KMS-11 (cell line): ENCODE measurements around the gene OR10J4.

Experiments
- H2AFZ ChIP-seq: fragments of 200-600 bp; sonication (generic); 2 replicates; pipeline ENCODE4 v1.6.1; 2016; ENCODE audit warnings: antibody characterized with exemption, mixed run types, low read depth
- H3K27ac ChIP-seq: fragments of 200-600 bp; sonication (generic); 2 replicates; pipeline ENCODE4 v1.6.1; 2016; ENCODE audit warnings: mild to moderate bottlenecking, mixed run types
- H3K27me3 ChIP-seq: fragments of 200-600 bp; sonication (generic); 2 replicates; pipeline ENCODE4 v1.6.1; 2017; ENCODE audit warnings: mild to moderate bottlenecking, low read depth, mixed run types, moderate library complexity; ENCODE audit not compliant: insufficient read depth
- H3K36me3 ChIP-seq: fragments of 200-600 bp; sonication (generic); 2 replicates; pipeline ENCODE4 v1.6.1; 2017; ENCODE audit warnings: mild to moderate bottlenecking, mixed run types; ENCODE audit not compliant: insufficient read depth
- H3K4me1 ChIP-seq: fragments of 200-600 bp; sonication (generic); 2 replicates; pipeline ENCODE4 v1.6.1; 2016; ENCODE audit warnings: mild to moderate bottlenecking, low read depth, mixed run types; ENCODE audit not compliant: poor library complexity, severe bottlenecking
- H3K4me2 ChIP-seq: fragments of 200-600 bp; sonication (generic); 2 replicates; pipeline ENCODE4 v1.7.0; 2016; ENCODE audit warnings: mild to moderate bottlenecking, mixed run types
- H3K4me3 ChIP-seq: fragments of 200-600 bp; sonication (generic); IDR thresholded peaks from 2 replicates; pipeline ENCODE4 v1.6.1; 2017; ENCODE audit warnings: low read depth, low read length, mixed read lengths; ENCODE audit not compliant: insufficient read depth
- H3K79me2 ChIP-seq: fragments of 200-600 bp; sonication (generic); 2 replicates; pipeline ENCODE4 v1.6.1; 2016; ENCODE audit warnings: low read depth, mixed run types; ENCODE audit not compliant: insufficient read depth
- H3K9ac ChIP-seq: fragments of 200-600 bp; sonication (generic); 2 replicates; pipeline ENCODE4 v1.6.1; 2016; ENCODE audit warnings: mild to moderate bottlenecking, mixed run types
- H4K20me1 ChIP-seq: fragments of 200-600 bp; sonication (generic); 2 replicates; pipeline ENCODE4 v1.6.1; 2016; ENCODE audit warnings: mild to moderate bottlenecking, mixed run types; ENCODE audit not compliant: insufficient read depth
- TF ChIP-seq, protein P1 (sequence below): fragments of 200-600 bp; sonication (generic); conservative IDR thresholded peaks from 2 replicates; pipeline ENCODE4 v1.6.1; 2017; ENCODE audit warnings: low read depth, mild to moderate bottlenecking, antibody characterized with exemption, low read length, moderate library complexity, mixed read lengths

The OR10J4 gene

DNA sequence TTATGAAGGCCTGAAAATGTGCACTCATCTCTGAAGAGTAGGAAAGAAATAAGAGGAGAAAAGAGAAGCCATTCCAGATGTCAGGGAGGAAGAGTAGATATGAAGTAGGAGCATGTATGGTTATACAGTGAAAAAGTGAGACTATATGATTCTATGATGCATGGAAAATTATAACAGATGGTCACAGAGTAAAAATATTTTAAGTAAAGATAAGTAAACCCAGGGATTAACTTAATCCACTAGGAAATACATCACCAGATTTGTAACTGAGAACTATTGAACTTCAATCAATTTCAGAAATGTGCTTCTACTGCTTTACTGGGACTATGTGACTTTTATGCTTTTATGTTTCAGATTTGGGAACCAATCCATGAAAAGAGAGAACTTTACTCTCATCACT, 7.4 kb downstream of the OR10J4 start, which contains the start of gene OR10J1:
TSS of gene OR10J1 (plus strand) at position 301 of the 400 bp plus-strand sequence. CDS start at position 371, 70 bp downstream.
- TF ChIP-seq, protein P1, sequence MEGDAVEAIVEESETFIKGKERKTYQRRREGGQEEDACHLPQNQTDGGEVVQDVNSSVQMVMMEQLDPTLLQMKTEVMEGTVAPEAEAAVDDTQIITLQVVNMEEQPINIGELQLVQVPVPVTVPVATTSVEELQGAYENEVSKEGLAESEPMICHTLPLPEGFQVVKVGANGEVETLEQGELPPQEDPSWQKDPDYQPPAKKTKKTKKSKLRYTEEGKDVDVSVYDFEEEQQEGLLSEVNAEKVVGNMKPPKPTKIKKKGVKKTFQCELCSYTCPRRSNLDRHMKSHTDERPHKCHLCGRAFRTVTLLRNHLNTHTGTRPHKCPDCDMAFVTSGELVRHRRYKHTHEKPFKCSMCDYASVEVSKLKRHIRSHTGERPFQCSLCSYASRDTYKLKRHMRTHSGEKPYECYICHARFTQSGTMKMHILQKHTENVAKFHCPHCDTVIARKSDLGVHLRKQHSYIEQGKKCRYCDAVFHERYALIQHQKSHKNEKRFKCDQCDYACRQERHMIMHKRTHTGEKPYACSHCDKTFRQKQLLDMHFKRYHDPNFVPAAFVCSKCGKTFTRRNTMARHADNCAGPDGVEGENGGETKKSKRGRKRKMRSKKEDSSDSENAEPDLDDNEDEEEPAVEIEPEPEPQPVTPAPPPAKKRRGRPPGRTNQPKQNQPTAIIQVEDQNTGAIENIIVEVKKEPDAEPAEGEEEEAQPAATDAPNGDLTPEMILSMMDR, result no peak
- H3K4me1 ChIP-seq, result no peaks in the 10 kb centered on the region
- H4K20me1 ChIP-seq, result no peaks in the 10 kb centered on the region

DNA sequence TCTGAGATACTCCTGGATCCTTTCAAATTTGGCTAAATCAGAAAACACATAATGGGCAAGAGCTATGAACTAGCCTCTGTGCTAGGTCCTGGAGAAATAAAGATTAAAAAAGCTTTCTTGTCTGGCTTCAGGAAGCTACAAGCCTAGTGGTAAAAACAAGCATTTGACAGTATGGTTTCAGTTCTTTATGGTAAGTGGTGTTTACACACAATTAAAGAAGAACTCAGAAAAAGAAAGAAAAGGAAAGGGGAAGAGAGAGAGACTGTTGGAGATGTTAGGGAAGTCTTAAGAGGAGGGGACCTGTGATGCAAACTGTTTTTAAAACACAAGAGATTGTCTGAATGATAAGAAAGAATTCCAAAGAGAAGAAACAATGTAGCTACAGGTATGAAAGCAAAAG, 9.4 kb downstream of the OR10J4 start:
- Histone ChIP-seq H3K4me2 (no peak overlapping the region), H3K36me3 (no peaks in the 10 kb centered on the region), H3K79me2 (no peaks in the 10 kb centered on the region), H3K4me1 (no peaks in the 10 kb centered on the region), H2AFZ (no peak overlapping the region), H4K20me1 (no peaks in the 10 kb centered on the region), H3K4me3 (no peak overlapping the region), H3K27me3 (no peaks in the 10 kb centered on the region), H3K27ac (no peak overlapping the region), H3K9ac (no peak overlapping the region)
- TF ChIP-seq, protein P1, result no peak

More for the DNA sequence above, 7.4 kb downstream of the OR10J4 start, which contains the start of gene OR10J1:
- Histone ChIP-seq H3K4me3 (no peak within 1 kb of the TSS), H3K36me3 (no peaks in the 10 kb centered on the region), H3K79me2 (no peaks in the 10 kb centered on the region), H3K27ac (no peak within 1 kb of the TSS), H2AFZ (no peak within 1 kb of the TSS), H3K4me2 (no peak within 1 kb of the TSS), H3K9ac (no peak within 1 kb of the TSS), H3K27me3 (no peaks in the 10 kb centered on the region)

DNA sequence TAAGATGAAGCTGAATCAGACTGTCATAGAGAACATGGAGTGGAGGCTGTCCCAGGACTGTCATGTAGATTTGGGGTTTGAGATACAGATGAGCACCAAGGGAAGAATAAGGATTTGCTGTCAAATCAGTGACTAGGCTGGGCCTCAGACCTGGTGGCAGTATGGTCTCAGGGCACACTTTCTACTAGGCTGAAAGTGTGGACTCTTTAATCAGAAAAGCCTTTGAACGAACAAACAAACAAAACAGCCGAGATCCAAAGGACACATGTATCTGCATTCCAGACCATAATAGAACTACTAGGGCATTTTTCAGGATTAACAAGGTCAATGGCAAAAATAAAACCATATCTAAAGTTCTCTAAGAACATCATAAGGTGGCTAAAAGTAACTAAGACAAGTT, 10.4 kb downstream of the OR10J4 start:
- Histone ChIP-seq H3K36me3 (no peaks in the 10 kb centered on the region), H3K9ac (no peak overlapping the region), H3K4me2 (no peak overlapping the region), H3K4me3 (no peak overlapping the region), H3K27me3 (no peaks in the 10 kb centered on the region), H2AFZ (no peak overlapping the region), H3K4me1 (no peaks in the 10 kb centered on the region), H3K79me2 (no peaks in the 10 kb centered on the region), H4K20me1 (no peaks in the 10 kb centered on the region), H3K27ac (no peak overlapping the region)
- TF ChIP-seq, protein P1, result no peak

DNA sequence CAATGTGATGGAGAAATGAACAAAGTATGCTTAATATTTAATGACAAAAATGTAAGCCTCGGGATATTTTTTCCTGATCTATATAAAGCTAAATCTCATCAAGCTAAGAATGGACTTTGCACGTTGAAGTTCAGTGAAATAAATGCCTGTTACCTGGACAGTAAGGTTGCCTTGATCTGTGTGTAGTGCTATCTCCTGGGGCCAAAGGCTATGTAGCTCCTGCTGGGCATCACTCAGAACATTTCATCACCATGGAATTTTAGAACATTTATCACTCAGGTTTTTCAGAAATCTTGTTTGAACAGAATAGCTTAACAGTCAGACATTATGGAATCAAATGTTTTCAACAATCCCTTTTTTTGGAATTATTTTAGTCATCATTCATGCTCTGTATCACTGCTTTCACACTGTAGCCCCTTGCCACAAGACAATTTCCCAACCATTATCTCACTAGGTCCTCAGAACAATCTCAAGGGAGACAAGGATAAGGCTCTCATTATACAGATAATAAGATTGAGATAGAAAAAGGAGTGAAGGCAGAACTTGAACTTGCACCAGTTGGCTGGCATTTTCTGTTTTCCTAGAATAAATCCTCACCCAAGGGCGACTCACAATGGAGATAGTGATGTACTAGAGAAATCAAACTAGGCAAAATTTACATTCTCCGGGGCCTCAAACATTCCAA, 11.2 kb downstream of the OR10J4 start:
- Histone ChIP-seq H3K27ac (no peak overlapping the region), H3K4me2 (no peak overlapping the region), H2AFZ (no peak overlapping the region), H3K27me3 (no peaks in the 10 kb centered on the region), H3K4me1 (no peaks in the 10 kb centered on the region), H3K36me3 (no peaks in the 10 kb centered on the region), H3K4me3 (no peak overlapping the region), H4K20me1 (no peaks in the 10 kb centered on the region), H3K9ac (no peak overlapping the region), H3K79me2 (no peaks in the 10 kb centered on the region)
- TF ChIP-seq, protein P1, result no peak
